Hematopoietic multipotent progenitor cell treated with erythropoietin and hydrocortisone succinate and interleukin-3 and kit ligand, for 4 days (in vitro differentiated cells): Measurements from ENCODE around the gene LRCH1.
A peak's percentile ranks its signal among the peaks of the same experiment; 100 is the strongest.
"Not testable (repeated sequence)": the region's sequence is repeated elsewhere in the genome, so short reads cannot be mapped to it uniquely, and the experiment has no call there.

Source experiments
- DNase-seq: peaks from one replicate; pipeline ENCODE4 v3.0.0-alpha.2; 2015

LRCH1 gene

GRCh38 chr13:46761174-46761573 is 208.2 kb downstream of the LRCH1 start:
- no peak for DNase-seq

GRCh38 chr13:46761866-46762265 is 208.9 kb downstream of the LRCH1 start:
- DNase-seq, result no peak

DNA sequence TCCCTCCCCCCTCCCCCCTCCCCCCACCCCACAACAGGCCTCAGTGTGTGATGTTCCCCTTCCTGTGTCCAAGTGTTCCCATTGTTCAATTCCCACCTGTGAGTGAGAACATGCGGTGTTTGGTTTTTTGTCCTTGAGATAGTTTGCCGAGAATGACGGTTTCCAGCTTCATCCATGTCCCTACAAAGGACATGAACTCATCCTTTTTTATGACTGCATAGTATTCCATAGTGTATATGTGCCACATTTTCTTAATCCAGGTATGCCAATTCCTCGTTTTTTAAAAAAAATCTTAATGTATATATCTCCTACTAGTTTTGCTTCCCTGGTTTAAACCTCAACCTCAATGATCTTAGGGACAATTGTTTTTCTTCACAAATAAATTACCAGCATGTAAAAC is 217.0 kb downstream of the LRCH1 start:
- not testable (repeated sequence) for DNase-seq

GRCh38 chr13:46771693-46772092 is 218.7 kb downstream of the LRCH1 start:
- DNase-seq, result no peak

GRCh38 chr13:46773541-46773940 is 220.6 kb downstream of the LRCH1 start:
- no peak for DNase-seq

- DNase-seq, result no peak
These were observed 222.6 kb downstream of the LRCH1 start for GRCh38 chr13:46775385-46776107.

- no peak for DNase-seq
These were observed 225.1 kb downstream of the LRCH1 start for GRCh38 chr13:46778095-46778494.

- no peak for DNase-seq
These were observed 225.9 kb downstream of the LRCH1 start for GRCh38 chr13:46778890-46779289.

DNA sequence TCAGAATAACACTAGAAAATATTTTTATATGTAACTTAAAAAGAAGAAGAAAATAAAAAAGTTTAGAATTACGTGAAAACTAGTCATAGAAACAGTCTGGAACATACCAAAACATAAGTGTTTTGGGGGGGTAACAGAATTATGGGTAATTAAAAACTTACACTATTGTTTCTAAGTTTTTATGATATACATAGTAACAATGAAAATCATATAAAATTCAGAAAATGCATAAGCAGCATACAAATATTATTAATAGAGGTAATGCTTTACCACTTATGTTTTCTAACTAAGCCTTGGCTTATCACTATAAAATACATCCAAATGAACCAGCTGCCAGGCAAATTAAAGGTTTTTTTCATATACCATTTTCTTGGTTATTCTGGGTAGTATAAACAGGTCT is 229.1 kb downstream of the LRCH1 start:
- no peak for DNase-seq

DNA sequence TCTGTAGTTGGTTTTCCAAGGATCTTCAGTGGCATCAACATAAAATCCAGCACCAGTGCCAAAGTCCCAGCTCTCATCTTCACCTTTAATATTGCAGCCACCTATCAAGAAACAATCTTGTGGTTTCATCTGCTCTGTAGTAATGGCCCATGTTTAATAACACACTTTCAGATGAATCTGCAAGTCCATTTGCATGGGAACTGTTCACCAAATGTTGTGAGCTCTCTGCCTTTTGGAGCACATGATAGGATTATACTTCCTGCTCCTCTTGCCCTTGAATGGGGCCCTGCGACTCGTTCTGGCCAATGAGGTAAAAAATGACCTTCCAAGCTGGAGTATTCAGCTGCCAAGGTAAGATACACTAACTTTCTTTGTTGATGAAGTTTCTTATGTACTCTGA is 229.7 kb downstream of the LRCH1 start:
- no peak for DNase-seq

DNA sequence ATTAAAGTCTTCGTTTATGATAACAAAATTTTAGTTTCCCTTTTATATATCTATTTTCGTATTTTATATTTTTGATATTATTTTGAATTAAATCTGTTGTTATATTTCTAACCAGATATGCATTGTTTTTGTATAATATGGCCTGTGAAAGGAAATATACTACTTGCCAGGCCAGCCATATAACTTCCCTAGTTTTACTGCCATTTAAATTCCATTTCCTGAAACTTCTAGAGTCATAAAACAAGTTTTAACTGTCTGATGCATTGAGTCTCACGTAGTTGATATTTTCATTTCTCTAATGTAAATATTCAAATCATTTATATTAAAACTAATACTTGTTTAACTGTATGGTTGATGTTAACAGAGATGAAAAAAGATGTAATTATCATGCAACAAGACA is 230.5 kb downstream of the LRCH1 start:
- DNase-seq, result no peak

DNA sequence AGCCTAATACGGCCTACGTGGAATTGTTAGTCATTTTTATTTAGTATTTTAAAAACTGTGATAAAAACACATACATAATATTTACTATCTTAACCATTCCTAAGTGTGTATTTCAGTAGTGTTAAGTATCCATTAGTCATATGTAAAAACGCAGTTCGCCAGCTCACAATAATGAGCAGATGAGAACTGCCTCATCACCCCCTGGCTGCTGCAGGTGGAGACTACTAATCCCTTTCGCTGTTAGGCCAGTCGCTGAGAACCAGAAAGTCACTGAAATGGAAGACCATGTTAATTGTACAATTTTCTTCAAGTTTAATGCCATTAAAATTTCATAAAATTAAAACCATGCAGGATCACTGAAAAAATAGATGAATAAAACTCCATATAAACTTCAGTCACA is 242.4 kb downstream of the LRCH1 start:
- peak; percentile 10 for DNase-seq

GRCh38 chr13:46796129-46796514 is 243.2 kb downstream of the LRCH1 start:
- no peak for DNase-seq

DNA sequence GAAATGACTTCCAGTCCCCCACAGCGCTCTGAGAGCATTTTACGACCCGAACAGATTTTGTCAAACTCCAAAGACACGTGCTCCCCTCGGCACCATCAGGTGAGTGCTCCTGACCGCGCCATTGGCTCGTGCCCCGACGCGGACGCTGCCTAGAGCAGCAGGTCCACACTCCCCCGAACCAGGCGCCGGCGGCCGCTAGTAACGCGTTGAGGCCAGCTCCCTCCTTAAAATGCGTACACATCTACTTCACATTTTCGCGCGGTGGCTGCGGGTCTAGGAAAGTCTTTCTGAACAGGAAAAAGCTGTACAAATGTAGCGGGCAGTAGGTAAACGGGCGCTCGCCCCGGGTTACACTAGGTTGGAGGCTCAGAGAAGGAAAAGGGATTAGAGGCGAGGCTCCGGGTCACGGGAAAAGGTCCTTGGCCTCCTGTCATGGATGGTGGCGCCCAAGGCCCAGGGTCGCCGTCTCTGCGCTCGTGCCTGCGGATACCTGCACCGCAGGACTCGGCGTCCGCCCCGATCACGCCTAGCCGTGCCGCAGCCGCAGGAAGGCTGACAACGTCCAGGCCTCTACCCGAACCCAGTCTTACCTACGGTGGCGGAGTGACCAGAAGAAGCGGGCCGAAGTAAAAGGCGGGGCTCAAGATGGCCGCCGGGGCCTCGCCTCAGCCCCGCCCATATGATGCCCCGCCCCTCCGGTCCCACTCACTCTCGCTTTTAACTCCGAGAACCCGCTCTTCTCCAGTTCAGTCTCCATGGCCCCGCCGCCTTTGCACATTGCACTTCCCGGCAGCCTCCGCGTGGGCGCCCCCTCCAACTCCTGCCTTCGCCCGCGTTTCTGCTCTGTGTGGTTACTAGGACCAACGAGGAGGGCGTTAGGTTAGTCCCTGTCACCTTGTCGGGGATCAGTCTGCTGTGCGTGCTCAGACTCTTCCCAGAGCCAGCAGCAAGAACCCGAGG is 243.8 kb downstream of the LRCH1 start, which contains the start of gene ESD:
Gene ESD (minus strand): TSS at position 647 of the 960 bp plus-strand sequence. CDS start 5,748 bp downstream, outside the sequence.
- peak; percentile 97 for DNase-seq

- DNase-seq, result peak; percentile 23
These were observed 244.7 kb downstream of the LRCH1 start for GRCh38 chr13:46797501-46798237.

DNA sequence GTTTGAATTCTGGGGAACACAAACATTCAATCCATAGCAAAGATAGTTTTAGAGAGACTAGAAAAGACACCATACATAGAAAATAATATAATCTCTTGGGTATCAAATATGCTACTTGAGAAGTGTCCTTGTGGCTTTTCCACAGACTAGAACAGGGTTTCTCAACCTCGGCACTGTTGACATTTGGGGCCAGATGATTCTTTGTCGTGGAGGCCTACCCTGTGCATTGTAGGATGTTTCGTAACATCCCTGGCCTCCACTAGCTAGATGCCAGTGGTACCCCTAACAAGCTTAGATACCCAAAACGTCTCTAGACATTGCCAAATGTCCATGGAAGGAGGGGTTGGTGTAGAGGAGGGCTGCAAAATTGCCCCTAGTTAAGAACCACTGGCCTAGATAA is 246.2 kb downstream of the LRCH1 start:
- DNase-seq, result peak; percentile 45

DNA sequence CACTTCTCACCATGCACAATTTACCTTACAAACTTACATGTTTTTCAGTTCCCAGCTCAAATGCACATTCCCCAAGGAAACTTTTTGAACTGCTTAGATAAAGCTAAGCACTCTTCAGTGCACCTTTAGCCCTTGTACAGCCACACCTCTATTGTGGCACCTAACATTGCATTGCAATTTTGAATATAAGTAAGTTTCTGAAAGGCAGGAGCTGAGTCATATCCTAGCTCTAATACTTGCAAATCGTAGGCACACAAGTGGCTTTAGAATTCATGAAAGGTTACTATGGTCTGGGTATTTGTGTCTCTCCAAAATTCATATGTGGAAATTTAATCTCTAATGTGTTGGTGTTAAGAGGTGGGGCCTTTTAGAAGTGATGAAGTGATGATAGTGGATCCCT is 248.9 kb downstream of the LRCH1 start:
- DNase-seq, result no peak
